GM12878 (cell line): ENCODE results near the gene ADIG.

Experiments used
- EP300 ChIP-seq, 2 experiments: fragments of 150-350 bp in 1 of 2; IDR thresholded peaks; 2 replicates each; pipeline ENCODE4 v1.6.1; 2011 to 2012; ENCODE audit warnings: low read depth in 2 of 2, low read length in 2 of 2, borderline replicate concordance in 1 of 2, improper control_type of control experiment in 1 of 2, inconsistent platforms in 1 of 2; ENCODE audit not compliant: control insufficient read depth in 1 of 2
- EZH2 ChIP-seq: IDR thresholded peaks from 2 replicates; pipeline ENCODE4 v1.6.1; 2012; ENCODE audit warnings: low read depth, mild to moderate bottlenecking, control low read depth, inconsistent platforms, low read length, borderline replicate concordance; ENCODE audit not compliant: control insufficient read depth
- FOXK2 ChIP-seq: fragments of 450-650 bp; IDR thresholded peaks from 2 replicates; pipeline ENCODE4 v1.6.1; 2017; ENCODE audit warnings: mild to moderate bottlenecking, moderate library complexity
- NFIC ChIP-seq: IDR thresholded peaks from 2 replicates; pipeline ENCODE4 v1.6.1; 2012; ENCODE audit warnings: low read depth, mild to moderate bottlenecking, inconsistent platforms, low read length, moderate library complexity
- POLR2A ChIP-seq: IDR thresholded peaks from 2 replicates; pipeline ENCODE4 v1.6.1; 2011; ENCODE audit warnings: low read depth, mild to moderate bottlenecking, low read length
- RB1 ChIP-seq: fragments of 450-650 bp; formaldehyde crosslinking; IDR thresholded peaks from 2 replicates; pipeline ENCODE4 v1.6.1; 2017; ENCODE audit warnings: mild to moderate bottlenecking, borderline replicate concordance
- RFX5 ChIP-seq: IDR thresholded peaks from 2 replicates; pipeline ENCODE4 v1.6.1; 2011; ENCODE audit warnings: low read depth, low read length, improper control_type of control experiment
- SMC3 ChIP-seq: IDR thresholded peaks from 2 replicates; pipeline ENCODE4 v1.6.1; 2011; ENCODE audit warnings: low read length, improper control_type of control experiment, borderline replicate concordance
- SPI1 ChIP-seq: IDR thresholded peaks from 2 replicates; pipeline ENCODE4 v1.6.1; 2011; ENCODE audit warnings: low read depth, mild to moderate bottlenecking, low read length, moderate library complexity, borderline replicate concordance; ENCODE audit not compliant: insufficient read depth
- TAF1 ChIP-seq: IDR thresholded peaks from 2 replicates; pipeline ENCODE4 v1.6.1; 2011; ENCODE audit warnings: mild to moderate bottlenecking, low read depth, low read length, borderline replicate concordance
- TF ChIP-seq, protein P1 (sequence below), 3 experiments: IDR thresholded peaks in 2 of 3; conservative IDR thresholded peaks in 1 of 3; 2 replicates each; pipeline ENCODE4 v1.5.1; 2011; ENCODE audit warnings: low read depth in 3 of 3, low read length in 3 of 3, mild to moderate bottlenecking in 3 of 3, control low read depth in 2 of 3, moderate library complexity in 2 of 3, inconsistent platforms in 1 of 3, mixed read lengths in 1 of 3; ENCODE audit not compliant: control insufficient read depth in 2 of 3, insufficient read depth in 1 of 3; ENCODE audit errors: extremely low read depth in 1 of 3

- TF ChIP-seq, protein P1, sequence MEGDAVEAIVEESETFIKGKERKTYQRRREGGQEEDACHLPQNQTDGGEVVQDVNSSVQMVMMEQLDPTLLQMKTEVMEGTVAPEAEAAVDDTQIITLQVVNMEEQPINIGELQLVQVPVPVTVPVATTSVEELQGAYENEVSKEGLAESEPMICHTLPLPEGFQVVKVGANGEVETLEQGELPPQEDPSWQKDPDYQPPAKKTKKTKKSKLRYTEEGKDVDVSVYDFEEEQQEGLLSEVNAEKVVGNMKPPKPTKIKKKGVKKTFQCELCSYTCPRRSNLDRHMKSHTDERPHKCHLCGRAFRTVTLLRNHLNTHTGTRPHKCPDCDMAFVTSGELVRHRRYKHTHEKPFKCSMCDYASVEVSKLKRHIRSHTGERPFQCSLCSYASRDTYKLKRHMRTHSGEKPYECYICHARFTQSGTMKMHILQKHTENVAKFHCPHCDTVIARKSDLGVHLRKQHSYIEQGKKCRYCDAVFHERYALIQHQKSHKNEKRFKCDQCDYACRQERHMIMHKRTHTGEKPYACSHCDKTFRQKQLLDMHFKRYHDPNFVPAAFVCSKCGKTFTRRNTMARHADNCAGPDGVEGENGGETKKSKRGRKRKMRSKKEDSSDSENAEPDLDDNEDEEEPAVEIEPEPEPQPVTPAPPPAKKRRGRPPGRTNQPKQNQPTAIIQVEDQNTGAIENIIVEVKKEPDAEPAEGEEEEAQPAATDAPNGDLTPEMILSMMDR (IDR thresholded peaks at IDR 0.05 in 2 of 3, conservative IDR thresholded peaks at IDR 0.05 in 1 of 3; ENCODE audit: control insufficient read depth in 2 of 3, extremely low read depth in 1 of 3, insufficient read depth in 1 of 3, low read depth in 3 of 3, low read length in 3 of 3), result peak; percentile 86 to 96 (median 96)
- TF ChIP-seq RFX5, result no peak
- no peak for TF ChIP-seq SPI1
- TF ChIP-seq NFIC, result no peak
- TF ChIP-seq SMC3, result peak; percentile 55; the same call in 1 of the 2 replicates
- 0 out of 2 replicates have a peak, but pooled peaks have one; percentile 43 for TF ChIP-seq RB1
- TF ChIP-seq TAF1, result no peak
- TF ChIP-seq EZH2, result no peak
- no peak for TF ChIP-seq EP300 (IDR thresholded peaks at IDR 0.05; ENCODE audit: borderline replicate concordance in 1 of 2, control insufficient read depth in 1 of 2, low read depth in 2 of 2, low read length in 2 of 2)
- TF ChIP-seq FOXK2, result no peak
- no peak for TF ChIP-seq POLR2A
These were observed 52.6 kb downstream of the ADIG start for GRCh38 chr20:38633577-38634093.
